Large intestine (tissue), 12 donors: ENCODE measurements around the gene PRKN. TPM values are rescaled to one million over a fixed set of nuclear protein-coding genes. Genes with fewer than 3 reads are reported as not detected.

Experiments
- DNase-seq, 2 donors: peaks; one replicate each; pipeline versions ENCODE4 v3.0.0 to v3.0.0-alpha.2; 2013
- H3K27ac ChIP-seq: one replicate; pipeline ENCODE4 v1.5.1; 2013; ENCODE audit warnings: low read length
- H3K27me3 ChIP-seq: 2 replicates; pipeline ENCODE4 v1.6.1; 2013; ENCODE audit warnings: low read length; ENCODE audit not compliant: control insufficient read depth, insufficient read depth
- H3K36me3 ChIP-seq: 2 replicates; pipeline ENCODE4 v1.6.1; 2013; ENCODE audit warnings: low read length; ENCODE audit not compliant: control insufficient read depth, insufficient read depth
- H3K4me1 ChIP-seq: one replicate; pipeline ENCODE4 v1.6.1; 2013; ENCODE audit warnings: low read length; ENCODE audit not compliant: control insufficient read depth, insufficient read depth
- H3K4me3 ChIP-seq: one replicate; pipeline ENCODE4 v1.5.1; 2013; ENCODE audit warnings: low read length
- H3K9me3 ChIP-seq: one replicate; pipeline ENCODE4 v1.6.1; 2013; ENCODE audit warnings: mild to moderate bottlenecking, low read depth, low read length, moderate library complexity; ENCODE audit not compliant: control insufficient read depth
- WGBS: methylation state at CpG from one replicate; pipeline ENCODE4 v1.1.5; 2013; ENCODE audit warnings: low lambda C conversion rate; ENCODE audit not compliant: insufficient coverage; 5-methylcytosine and 5-hydroxymethylcytosine counted together
- long read RNA-seq, 11 donors: transcript quantifications; one replicate each; lab custom pipeline, GENCODE V29; 2026
- polyA plus RNA-seq: library from polyadenylated mRNA; unstranded; fragments of 120-200 nt; gene quantifications from one replicate; pipeline ENCODE4 v1.2.1, GENCODE V29; 2013

Gene PRKN
- 2.5 TPM for polyA plus RNA-seq
- long read RNA-seq, donor 1, result 0 reads
- long read RNA-seq, donor 2, partial matches to known transcripts, result 0 of 3 reads
- long read RNA-seq, donor 2, other reads (novel, unspliced or antisense), result 0 of 3 reads
- long read RNA-seq, donor 3, partial matches to known transcripts, result 0 of 1 reads
- long read RNA-seq, donor 3, other reads (novel, unspliced or antisense), result 0 of 1 reads
- long read RNA-seq, donor 4, result 0 reads
- long read RNA-seq, donor 5, result 0 reads
- long read RNA-seq, donor 6, partial matches to known transcripts, result 0 of 2 reads
- long read RNA-seq, donor 6, other reads (novel, unspliced or antisense), result 0 of 2 reads
- long read RNA-seq, donor 7, result 0 reads
- long read RNA-seq, donor 8, partial matches to known transcripts, result 0 of 2 reads
- long read RNA-seq, donor 8, other reads (novel, unspliced or antisense), result 0 of 2 reads
- long read RNA-seq, donor 9, result 0 reads
- long read RNA-seq, donor 10, result 0 reads
- long read RNA-seq, donor 11, result 0 reads

GRCh38 chr6:162727322-162728182 is at the start of gene PRKN, which contains the start of gene PACRG:
PRKN (minus strand) TSS chr6:162727766.
PACRG (plus strand) TSS chr6:162727974.
- peak within 1 kb of the TSS; percentile 69 for H3K4me3 ChIP-seq
- H3K9me3 ChIP-seq, result no peaks in the 10 kb centered on the region
- DNase-seq, result peak; percentile 99 to 100
- peaks cover 7% of the 10 kb centered on the region for H3K4me1 ChIP-seq
- no peaks in the 10 kb centered on the region for H3K36me3 ChIP-seq
- 4% methylated on average over 4 of the region's 84 CpGs for WGBS
- H3K27ac ChIP-seq, result peak within 1 kb of the TSS; percentile 74
- H3K27me3 ChIP-seq, result no peaks in the 10 kb centered on the region

GRCh38 chr6:162777091-162777490 is 49.5 kb upstream of the PRKN start:
- H3K27ac ChIP-seq, result no peak overlapping the region
- H3K4me1 ChIP-seq, result no peaks in the 10 kb centered on the region
- no peaks in the 10 kb centered on the region for H3K36me3 ChIP-seq
- H3K27me3 ChIP-seq, result no peaks in the 10 kb centered on the region
- no CpG with 5 or more reads among the region's 7 CpGs for WGBS
- H3K4me3 ChIP-seq, result no peak overlapping the region
- no peak for DNase-seq
- no peaks in the 10 kb centered on the region for H3K9me3 ChIP-seq

GRCh38 chr6:162773996-162774395 is 46.4 kb upstream of the PRKN start:
- Histone ChIP-seq H3K9me3 (no peaks in the 10 kb centered on the region), H3K4me3 (no peak overlapping the region), H3K4me1 (no peaks in the 10 kb centered on the region), H3K36me3 (no peaks in the 10 kb centered on the region), H3K27me3 (no peaks in the 10 kb centered on the region), H3K27ac (no peak overlapping the region)
- 90% methylated on average over 2 of the region's 3 CpGs for WGBS
- no peak for DNase-seq

GRCh38 chr6:162772466-162772865 is 44.9 kb upstream of the PRKN start:
- Histone ChIP-seq H3K27me3 (no peaks in the 10 kb centered on the region), H3K27ac (no peak overlapping the region), H3K4me3 (no peak overlapping the region), H3K36me3 (no peaks in the 10 kb centered on the region), H3K4me1 (no peaks in the 10 kb centered on the region), H3K9me3 (no peaks in the 10 kb centered on the region)
- no peak for DNase-seq

- Histone ChIP-seq H3K27ac (no peak overlapping the region), H3K27me3 (no peaks in the 10 kb centered on the region), H3K4me3 (no peak overlapping the region), H3K9me3 (no peaks in the 10 kb centered on the region), H3K36me3 (no peaks in the 10 kb centered on the region), H3K4me1 (no peaks in the 10 kb centered on the region)
- no peak for DNase-seq
- 100% methylated on average over 1 of the region's 1 CpG for WGBS
Measured at GRCh38 chr6:162770955-162771354, 43.4 kb upstream of the PRKN start.

- no peak overlapping the region for H3K4me3 ChIP-seq
- no peaks in the 10 kb centered on the region for H3K36me3 ChIP-seq
- H3K27ac ChIP-seq, result no peak overlapping the region
- no peaks in the 10 kb centered on the region for H3K27me3 ChIP-seq
- no peaks in the 10 kb centered on the region for H3K4me1 ChIP-seq
- DNase-seq, result no peak
- H3K9me3 ChIP-seq, result no peaks in the 10 kb centered on the region
Measured at GRCh38 chr6:162770136-162770535, 42.6 kb upstream of the PRKN start.

GRCh38 chr6:162753775-162754174 is 26.2 kb upstream of the PRKN start:
- Histone ChIP-seq H3K27ac (no peak overlapping the region), H3K4me3 (no peak overlapping the region), H3K36me3 (no peaks in the 10 kb centered on the region), H3K9me3 (no peaks in the 10 kb centered on the region), H3K4me1 (no peaks in the 10 kb centered on the region), H3K27me3 (no peaks in the 10 kb centered on the region)
- DNase-seq, result no peak

GRCh38 chr6:162751211-162751859 is 23.8 kb upstream of the PRKN start:
- no peaks in the 10 kb centered on the region for H3K27me3 ChIP-seq
- H3K36me3 ChIP-seq, result no peaks in the 10 kb centered on the region
- H3K9me3 ChIP-seq, result no peaks in the 10 kb centered on the region
- no peak overlapping the region for H3K27ac ChIP-seq
- H3K4me3 ChIP-seq, result no peak overlapping the region
- no peak for DNase-seq
- no peaks in the 10 kb centered on the region for H3K4me1 ChIP-seq

GRCh38 chr6:162750776-162751175 is 23.2 kb upstream of the PRKN start:
- Histone ChIP-seq H3K4me3 (no peak overlapping the region), H3K27me3 (no peaks in the 10 kb centered on the region), H3K36me3 (no peaks in the 10 kb centered on the region), H3K27ac (no peak overlapping the region), H3K4me1 (no peaks in the 10 kb centered on the region), H3K9me3 (no peaks in the 10 kb centered on the region)
- DNase-seq, result no peak
- WGBS, result 33% methylated on average over 1 of the region's 3 CpGs

GRCh38 chr6:162736961-162737360 is 9.4 kb upstream of the PRKN start:
- DNase-seq, result no peak
- Histone ChIP-seq H3K4me1 (no peaks in the 10 kb centered on the region), H3K27me3 (no peaks in the 10 kb centered on the region), H3K36me3 (no peaks in the 10 kb centered on the region), H3K4me3 (no peak overlapping the region), H3K9me3 (no peaks in the 10 kb centered on the region), H3K27ac (no peak overlapping the region)
- WGBS, result no CpG with 5 or more reads among the region's 1 CpG
